ENCODE measurements around the gene HYOU1. TPM values are rescaled to one million over a fixed set of nuclear protein-coding genes. Genes with fewer than 3 reads are reported as not detected.
"Not testable (repeated sequence)": the region's sequence is repeated elsewhere in the genome, so short reads cannot be mapped to it uniquely, and the experiment has no call there.

The HYOU1 gene
- polyA plus RNA-seq, 10 donors, result 35.3 to 62.1 (median 41.8) TPM

DNA sequence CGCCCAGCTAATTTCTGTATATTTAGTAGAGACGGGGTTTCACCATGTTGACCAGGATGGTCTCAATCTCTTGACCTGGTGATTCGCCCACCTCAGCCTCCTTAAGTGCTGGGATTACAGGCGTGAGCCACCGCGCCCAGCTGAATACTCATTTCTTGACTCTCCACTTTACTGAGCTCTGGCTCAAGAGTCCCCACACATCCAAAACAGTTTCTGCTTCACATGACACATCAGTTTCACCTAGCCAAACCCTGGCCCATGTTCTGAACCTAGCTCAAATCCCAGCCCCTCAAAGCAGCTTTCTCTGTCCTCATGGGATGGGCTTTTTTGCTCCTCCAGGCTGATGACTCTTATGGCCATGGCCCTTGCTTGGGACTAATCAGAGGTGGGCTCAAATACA, 9.8 kb downstream of the HYOU1 start:
- no peak for DNase-seq

DNA sequence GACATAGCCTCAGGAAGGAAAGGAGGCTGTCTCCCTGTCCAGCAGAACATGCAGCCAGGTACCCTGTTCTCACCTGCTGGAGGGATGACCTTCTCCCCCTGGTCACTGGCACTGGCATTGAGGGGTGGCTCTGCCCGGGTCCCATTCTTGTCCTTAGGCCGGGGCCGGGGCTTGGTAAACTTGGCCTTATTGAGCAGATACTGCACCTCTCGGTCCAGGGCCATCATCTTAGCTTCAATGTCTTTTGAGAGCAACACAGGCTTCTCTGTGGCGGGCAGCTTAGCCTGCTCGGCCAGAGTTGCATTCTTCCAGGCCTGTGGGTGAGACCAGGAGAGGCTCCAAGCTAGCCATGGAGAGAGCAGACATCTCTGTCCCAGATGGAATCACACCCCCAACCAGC, 10.5 kb downstream of the HYOU1 start:
- DNase-seq, result no peak

DNA sequence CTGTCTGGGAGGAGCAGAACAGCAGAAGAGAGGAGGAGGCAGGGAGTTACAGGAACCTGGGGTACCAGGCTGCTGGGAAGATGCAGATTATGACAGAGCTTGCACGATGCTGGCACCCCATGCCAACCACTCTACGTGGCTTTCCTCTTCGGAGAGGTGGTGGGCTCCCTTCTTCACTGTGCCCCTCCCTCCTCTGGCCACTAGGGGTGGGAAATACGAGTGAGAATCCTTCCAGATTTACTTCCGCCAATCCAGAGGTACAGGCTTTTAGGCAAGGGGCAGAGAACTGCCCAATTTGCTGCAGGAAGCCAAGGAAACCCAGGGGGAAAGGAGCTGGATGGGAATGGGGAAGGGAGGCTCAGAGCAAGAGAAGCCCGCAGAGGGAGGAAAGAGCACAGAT, 12.3 kb downstream of the HYOU1 start:
- no peak for DNase-seq

DNA sequence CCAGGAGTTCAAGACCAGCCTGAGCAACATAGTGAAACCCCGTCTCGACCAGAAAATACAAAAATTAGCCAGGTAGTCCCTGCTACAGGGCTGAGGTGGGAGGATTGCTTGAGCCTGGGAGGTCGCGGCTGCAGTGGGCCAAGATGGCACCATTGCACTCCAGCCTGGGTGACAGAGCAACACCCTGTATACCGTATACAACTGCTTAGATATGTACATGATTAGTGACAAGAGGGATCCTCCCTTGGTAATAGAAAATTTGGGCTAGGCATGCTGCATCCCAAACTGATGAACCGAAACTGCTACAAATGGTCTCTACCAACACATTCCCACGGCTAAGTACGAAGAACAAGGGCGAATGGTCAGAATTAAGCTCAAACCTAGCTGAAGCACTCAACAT, 14.1 kb downstream of the HYOU1 start:
- no peak for DNase-seq

DNA sequence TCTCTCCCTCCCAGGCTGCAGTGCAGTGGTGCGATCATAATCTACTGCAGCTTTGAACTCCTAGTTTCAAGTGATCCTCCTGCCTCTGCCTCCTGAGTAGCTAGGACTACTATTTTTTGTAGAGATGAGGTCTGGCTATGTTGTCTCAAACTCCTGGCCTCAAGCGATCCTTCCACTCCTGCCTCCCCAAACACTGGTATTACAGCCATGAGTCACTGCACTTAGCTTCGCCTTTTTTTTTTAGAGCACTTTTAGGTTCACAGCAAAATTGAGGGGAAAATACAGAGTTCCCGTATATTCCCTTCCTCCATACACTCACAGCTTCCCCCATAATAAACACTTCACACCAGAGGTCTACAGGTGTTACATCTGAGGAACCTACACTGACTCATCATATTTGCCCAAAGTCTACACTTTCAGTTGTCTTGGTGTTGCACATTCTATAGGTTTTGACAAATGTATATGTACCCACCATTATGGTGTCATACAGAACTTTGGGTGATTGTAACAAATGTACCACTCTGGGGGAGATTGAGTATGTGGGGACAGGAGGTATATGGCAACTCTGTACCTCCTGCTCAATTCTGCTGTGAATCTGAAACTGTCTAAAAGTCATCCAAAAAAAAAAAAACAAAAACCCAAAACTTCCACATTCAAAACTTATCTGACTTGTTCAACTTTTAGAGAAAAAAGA, 15.0 kb downstream of the HYOU1 start:
- DNase-seq, result no peak

DNA sequence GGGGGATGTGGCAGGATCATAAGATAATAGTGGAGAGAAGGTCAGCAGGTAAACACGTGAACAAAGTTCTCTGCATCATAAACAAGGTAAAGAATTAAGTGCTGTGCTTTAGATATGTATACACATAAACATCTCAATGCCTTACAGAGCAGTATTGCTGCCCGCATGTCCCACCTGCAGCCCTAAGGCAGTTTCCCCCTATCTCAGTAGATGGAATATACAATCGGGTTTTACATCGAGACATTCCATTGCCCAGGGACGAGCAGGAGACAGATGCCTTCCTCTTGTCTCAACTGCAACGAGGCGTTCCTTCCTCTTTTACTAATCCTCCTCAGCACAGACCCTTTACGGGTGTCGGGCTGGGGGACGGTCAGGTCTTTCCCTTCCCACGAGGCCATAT, 17.5 kb downstream of the HYOU1 start:
- DNase-seq, result not testable (repeated sequence)

DNA sequence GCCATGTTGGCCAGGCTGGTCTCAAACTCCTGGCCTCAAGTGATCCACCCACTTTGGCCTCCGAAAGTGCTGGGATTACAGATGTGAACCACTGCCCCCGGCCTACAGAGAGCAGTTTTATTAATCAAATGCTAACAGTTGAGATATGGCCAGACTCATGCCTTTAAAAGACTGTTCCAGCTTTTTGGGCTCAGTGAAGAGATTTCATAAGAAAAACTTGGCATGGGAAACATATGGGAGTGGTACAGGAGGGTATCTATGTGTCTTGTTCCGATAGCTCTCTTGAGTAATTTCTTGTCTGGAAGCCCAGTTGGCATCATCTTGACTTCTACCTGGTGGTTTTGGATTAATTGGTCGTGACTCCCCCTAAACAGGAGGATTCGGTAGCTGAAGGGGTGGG, 18.1 kb downstream of the HYOU1 start:
- DNase-seq, result no peak

DNA sequence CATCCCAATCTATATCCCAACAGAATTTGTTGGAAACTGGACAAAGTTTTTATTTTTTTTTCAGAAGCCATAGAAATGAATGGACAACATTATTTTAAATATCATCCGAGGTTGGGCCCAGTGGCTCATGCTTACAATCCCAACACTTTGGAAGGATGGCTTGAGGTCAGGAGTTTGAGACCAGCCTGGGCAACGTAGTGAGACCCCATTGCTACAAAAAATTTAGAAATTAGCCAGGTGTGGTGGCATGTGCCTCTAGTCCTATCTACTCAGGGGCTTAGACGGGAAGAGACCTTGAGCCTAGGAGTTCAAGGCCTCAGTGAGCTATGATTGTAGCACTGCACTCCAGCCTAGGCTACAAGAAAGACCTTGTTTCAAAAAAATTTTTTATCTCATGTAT, 22.2 kb downstream of the HYOU1 start:
- no peak for DNase-seq

DNA sequence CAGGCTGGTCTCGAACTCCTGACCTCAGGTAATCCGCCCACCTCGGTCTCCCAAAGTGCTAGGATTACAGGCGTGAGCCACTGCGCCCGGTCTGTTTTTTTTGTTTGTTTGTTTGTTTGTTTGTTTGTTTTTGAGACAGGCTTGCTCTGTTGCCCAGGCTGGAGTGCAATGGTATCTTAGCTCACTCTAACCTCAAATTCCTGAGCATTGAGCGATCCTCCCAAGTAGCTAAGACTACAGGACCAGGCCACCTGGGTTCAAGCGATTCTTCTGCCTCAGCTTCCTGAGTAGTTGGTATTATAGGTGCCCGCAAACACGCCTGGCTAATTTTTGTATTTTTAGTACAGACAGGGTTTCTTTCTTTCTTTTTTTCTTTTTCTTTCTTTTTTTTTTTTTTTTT, 23.6 kb downstream of the HYOU1 start:
- DNase-seq, result not testable (repeated sequence)

DNA sequence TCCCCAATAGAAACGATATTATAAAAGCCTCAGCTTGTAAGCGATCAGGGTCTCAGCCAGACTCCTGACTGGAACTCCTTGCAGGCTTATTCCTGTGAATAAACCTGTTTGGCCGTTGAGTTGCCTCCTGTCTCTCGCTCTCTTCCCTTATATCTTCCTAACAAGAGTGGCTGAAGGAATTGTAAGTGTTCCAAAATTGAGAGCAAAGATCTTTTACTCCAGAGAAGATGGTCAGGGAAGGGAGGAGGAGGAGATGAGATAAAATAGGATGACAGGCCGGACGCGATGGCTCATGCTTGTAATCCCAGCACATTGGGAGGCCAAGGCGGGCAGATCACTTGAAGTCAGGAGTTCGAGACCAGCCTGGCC, 25.1 kb downstream of the HYOU1 start:
- no peak for DNase-seq

DNA sequence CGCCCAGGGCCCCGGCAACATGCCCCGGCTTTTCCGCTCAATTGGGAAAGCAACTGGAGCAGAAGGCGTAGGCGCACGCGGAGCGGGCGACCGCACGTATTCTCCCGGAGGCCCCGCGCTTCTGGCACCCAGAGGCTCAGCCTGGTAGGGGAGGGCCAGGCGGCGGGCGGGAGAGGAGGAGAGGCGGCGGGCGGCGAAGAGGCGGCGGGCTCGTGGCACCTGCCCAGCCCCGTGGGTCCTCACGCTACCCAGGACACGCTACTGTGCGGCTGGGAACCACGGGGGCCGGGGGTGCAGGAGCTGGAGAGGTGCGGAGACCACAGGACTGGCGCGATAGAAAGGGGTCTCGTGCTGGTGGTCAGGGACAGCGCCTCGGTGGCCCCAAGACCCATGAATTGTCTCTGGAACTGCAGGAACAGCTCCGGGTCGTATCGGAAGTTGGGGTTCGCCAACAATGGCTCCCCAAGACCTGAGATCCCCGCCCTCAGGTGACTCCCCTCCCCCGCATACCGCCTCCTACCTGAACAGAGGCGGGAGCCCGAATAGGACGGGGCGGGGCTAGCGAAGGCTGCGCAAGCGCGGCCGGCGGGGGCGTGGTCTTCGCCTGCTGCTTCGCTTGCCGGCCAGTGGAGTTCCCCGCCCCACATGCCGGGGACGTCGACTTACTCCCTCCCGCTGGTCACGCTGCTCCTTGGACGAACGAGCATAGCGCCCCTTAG, 26.5 kb downstream of the HYOU1 start, which contains the start of gene SLC37A4:
Gene SLC37A4, minus strand, starts transcription at position 549 of the 719 bp plus-strand sequence.
- DNase-seq, result peak; percentile 93 to 97 (median 93)

DNA sequence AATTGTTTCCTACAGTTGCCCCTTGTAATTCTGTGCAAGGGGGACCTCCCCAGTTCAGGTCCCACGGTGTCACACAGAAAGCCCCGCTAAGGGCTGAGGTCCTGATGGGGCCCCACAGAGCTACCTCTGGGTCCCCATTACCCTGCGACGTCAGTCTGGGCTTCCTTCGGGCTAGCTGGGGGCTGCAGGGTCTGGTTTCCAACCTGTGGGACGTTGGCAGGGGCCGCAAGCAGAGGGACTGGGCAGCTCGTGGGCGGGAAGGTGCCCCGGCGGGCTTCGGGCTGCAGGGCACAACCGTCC, 27.0 kb downstream of the HYOU1 start:
- DNase-seq, result no peak

DNA sequence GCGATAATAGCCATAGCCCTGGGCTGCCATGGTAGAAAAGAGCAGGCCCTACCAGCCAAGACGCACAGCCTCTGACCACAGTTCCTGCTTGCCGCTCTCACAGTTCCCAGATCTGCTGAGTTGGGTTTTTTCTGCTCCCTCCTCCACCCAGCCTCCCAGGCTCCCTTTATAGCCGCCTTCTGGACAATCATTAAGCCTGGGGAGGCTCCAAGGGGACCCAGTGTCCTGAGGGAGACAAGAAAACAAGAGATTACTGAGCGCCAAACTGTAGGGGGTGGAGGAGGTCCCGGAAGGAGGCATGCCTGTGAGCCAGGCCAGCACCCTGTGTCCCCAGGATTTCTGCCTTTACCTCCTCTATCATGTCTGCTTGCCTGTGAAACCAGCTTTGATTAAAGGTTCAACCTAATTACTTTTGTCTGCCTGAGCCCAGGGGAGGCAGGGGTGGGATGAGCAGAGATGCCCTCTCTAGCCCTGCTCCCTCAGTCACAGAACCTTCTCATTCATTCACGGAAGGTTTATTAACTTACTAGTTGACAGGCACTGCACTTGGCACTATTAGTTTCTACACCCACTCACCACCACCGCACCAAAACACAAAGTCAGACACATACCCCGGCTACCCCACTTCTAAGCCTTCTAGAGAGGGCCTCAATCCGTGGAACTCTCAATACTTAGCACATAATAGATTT, 27.5 kb downstream of the HYOU1 start:
- DNase-seq, result peak in 1 of 3 donors; percentile 33

DNA sequence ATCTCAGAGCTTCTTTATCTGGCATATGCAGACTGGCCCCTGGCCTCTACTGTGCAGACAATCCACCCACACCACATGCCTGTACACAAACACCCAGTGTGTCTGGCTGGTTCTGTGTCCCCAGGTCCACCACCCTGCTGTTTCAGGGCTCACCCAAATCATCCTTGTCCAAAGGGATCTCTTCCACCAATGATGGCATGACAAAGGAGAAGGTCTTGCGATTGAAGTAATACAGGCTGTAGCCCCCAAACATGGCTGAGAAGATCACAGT, 28.0 kb downstream of the HYOU1 start:
- no peak for DNase-seq

DNA sequence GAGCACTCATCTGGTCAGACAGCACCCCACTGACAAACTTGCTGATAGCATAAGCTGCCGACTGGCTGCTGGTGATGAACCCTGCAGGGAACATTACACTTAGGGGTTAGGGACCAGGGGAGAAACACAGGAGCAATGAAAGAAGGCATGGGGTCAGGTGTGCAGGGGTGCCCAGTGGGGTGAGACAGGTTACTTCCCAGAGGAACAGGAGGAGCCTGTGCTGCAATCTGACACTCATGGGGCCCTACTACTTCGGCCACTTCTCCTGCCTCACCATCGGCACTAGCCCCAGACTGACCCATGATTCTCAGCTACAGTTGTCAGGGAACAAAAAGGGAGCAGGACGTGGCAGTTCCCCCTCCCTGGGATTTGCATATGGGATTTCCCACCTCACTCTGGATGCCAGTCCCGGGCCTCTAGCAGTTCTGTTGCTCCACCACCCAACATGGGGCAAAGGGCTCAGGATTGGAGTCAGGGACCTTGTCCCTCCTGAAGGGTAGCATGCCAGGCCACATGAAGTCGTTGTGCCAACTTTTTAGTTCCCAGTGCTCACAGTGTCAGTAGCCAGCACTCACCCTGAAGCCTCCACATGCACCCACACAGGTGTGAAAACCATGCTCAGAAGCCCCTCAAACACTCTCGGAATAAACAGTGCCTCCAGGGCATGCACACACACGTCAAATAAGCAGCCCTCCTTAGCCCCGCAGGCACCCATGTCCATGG, 28.5 kb downstream of the HYOU1 start:
- DNase-seq, result no peak

DNA sequence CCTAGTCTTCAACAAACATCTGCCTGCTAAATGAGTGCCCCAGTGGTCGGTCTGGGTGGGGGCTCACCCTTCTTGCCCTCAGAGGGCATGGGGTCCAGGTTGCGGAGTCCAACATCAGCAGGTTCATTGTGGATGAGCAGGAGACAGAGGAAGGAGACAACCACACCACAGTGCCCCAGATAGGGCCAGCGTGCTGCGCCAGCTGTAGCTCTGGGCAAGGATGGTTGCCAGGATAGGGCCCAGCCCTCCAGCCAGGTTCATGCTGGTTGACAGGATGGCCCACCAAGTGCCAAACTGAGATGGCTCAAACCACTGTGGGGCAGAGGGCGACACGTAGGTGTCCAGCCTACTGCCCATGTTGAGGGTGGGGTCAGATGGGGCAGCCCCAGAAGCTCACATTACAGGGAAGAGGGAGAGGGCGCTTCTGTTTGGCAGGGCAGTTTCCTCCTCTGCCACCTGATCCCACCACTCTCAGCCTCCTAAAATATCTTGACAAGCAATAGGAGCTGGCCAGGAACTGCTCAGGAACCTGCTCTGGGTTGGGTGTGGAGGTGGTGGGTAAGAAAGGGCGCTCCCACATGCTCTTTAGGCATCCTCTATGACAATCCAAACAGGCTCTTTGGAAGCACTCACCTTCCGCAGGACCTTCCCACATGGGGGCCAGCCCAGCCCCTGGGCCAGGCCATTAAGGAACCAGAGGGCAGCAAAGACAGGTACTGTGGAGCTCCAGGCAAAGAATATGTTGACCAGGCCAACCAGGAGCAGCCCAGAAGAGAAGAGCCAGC, 29.3 kb downstream of the HYOU1 start:
- no peak for DNase-seq

DNA sequence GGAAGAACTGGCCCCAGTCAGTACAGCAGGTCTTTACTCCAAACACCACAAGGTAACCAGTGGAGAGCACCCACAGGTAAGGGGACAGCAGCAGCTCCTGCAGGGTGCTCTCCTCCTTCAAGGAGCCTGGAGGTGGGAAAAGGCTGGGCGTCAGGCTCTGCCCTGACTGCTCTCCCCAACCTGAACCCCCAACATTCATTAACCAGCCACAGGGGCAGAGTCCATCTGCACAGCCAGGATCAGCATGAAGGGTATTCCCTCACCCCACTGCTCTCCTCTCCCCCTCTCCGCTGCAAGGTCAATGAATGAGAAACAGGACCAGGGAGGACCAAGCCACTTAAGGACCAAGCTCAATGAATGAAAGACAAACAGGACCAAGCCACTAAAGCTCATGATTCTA, 30.0 kb downstream of the HYOU1 start:
- no peak for DNase-seq

DNA sequence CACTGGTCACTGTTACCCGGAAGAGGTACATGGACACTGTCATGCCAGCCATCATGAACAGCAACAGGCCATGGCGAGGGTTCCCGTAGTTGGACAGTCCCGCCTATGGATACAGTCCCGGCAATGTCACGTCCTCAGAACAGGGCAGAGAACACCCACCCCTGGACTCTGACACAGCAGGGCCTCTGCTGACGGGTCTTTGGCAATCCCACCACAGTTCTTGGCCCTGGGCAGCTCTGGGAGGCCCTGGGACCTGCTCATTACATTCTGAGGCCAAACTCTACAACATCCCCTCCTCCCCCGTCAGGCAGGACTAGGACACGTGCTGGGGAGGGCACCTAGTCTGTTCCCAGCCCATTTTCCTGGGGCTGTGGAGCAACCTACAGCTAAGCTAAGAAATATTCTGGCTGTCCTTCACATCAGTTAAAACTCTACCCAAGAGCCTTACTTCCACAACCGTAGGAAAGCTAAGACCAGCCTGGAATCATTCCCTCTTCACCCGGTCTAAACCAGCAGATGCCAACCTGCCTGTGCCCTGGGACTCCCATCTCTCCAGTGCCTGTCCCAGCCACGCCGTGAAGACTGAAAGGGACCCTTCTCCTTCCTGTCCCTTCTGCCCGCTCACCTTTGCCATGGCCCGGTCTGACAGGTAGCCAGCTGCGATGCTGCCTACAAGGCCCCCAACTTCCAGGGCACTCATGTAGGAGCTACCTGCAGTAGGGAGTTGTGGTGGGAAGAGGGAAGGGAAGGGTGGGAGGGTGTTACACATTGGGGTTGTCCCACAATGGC, 30.8 kb downstream of the HYOU1 start:
- no peak for DNase-seq

DNA sequence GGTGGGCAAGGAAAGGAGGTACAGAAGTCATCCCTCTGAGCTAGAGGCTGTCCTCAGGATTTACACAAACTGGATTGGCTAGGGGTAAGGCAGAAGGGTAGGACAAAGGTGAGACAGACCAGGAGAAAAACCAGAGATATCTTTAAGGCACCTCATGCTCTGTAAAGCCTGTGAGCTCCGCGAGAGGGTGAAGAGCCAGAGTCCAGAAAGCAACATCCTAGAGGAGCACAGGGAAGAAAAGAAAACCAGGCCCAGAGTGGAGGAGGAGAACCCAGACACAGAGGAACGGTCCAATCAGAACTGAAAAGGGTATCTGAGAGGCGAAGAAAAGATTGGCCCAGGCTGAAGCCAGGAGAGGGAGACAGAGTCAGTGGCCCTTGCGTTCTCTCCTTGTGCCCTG, 31.5 kb downstream of the HYOU1 start:
- no peak for DNase-seq

DNA sequence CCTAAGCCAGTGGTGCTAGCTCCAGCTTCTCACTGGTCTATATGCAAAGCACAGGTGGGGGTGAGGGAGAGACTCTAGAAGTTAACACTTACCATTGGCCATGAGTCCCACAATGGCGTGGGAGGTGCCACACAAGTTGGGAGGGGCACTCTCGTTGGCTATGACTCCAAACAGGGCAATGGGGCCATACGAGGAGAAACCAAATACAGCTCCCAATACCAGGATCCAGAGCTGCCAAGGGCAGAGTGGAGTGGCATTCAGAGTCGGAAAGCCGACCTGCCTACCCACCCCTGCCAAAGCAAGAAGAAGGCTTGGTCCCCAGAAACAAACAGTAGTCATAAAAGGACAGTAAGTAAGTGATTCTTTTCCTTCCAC, 31.9 kb downstream of the HYOU1 start:
- DNase-seq, result no peak

DNA sequence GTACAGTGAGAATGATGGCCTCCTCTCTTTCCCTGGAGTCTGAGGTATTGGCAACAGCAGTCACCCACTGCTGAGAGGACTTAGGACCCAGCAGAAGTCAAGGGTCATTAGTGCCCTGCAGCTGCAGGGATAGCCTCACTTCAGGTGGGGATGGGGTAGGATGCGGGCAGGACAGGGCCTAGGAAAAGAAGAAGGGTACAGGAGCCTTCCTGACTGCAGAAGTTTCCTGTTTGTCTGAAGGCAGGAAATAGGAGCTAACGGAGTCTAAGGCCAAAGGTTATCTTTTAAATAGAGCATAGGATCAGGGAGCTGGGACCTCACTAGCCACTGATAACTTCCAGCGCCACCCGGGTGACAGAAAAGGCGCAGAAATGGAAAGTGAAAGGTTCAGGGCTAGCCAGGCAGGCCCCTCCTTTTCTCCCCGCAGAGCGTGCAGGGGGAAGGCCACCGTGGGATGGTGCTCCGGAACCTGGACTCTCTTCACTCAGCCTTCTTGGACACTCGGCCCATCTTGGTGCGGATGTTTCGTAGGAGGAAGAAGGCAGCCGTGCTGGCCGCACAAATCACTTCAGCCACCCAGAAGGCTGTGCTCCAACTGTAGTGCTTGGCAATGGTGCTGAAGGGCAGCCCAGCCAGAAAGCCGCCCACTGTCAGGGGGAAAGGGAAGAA, 32.4 kb downstream of the HYOU1 start:
- DNase-seq, result no peak
